Hair follicular keratinocyte (primary cell): ENCODE measurements around the gene TNRC18. TPM values are rescaled to one million over a fixed set of nuclear protein-coding genes. Genes with fewer than 3 reads are reported as not detected.

ENCODE experiments used
- total RNA-seq: library from RNA; depleted of rRNA; stranded (reverse); fragments of >200 nt; gene quantifications from 2 replicates; pipeline ENCODE4 v1.2.3, GENCODE V29; 2015

TNRC18 gene
- 48.3 and 48.6 TPM in 2 replicates for total RNA-seq

GRCh38 chr7:5423306-5423975 lies at the start of gene TNRC18:
TSS of gene TNRC18 (minus strand) at chr7:5423834. CDS start at chr7:5421246, 2,588 bp downstream.

GRCh38 chr7:5282543-5283316 lies 140.9 kb downstream of the TNRC18 start, which contains the start of gene SLC29A4:
TSS of gene SLC29A4 (plus strand) at chr7:5282943. CDS start at chr7:5287817, 4,874 bp downstream.

Other genes with a start within 250 kb of the TNRC18 start
- 42.2 and 45.4 TPM in 2 replicates for gene WIPI2, start 233.6 kb downstream of the TNRC18 start, total RNA-seq
- 0.80 and 8.6 TPM in 2 replicates for gene SLC29A4, start 140.9 kb downstream of the TNRC18 start, total RNA-seq
- gene FBXL18, start 90.0 kb upstream of the TNRC18 start, total RNA-seq: 14.0 and 18.6 TPM in 2 replicates
- 4,155 and 4,369 TPM in 2 replicates for gene ACTB, start 106.8 kb upstream of the TNRC18 start, total RNA-seq
- 990 and 997 TPM in 2 replicates for gene FSCN1, start 169.0 kb upstream of the TNRC18 start, total RNA-seq